NOMO-1 treated with dmso at 0.1 percent for 144 hours (cell line): ENCODE results near the gene UBE2B.
"Not testable (repeated sequence)": the region's sequence is repeated elsewhere in the genome, so short reads cannot be mapped to it uniquely, and the experiment has no call there.

ENCODE experiments used
- DNase-seq: peaks from one replicate; lab custom pipeline; 2025; ENCODE audit not compliant: unreplicated experiment; lab: John Stamatoyannopoulos, UW

The UBE2B gene

GRCh38 chr5:134370871-134371833 lies at the start of gene UBE2B:
TSS of gene UBE2B (plus strand) at chr5:134371569. CDS start at chr5:134371596, 27 bp downstream.
- DNase-seq, result peak; percentile 99

- no peak for DNase-seq
Observed at GRCh38 chr5:134327327-134327726, 44.0 kb upstream of the UBE2B start.

GRCh38 chr5:134328619-134329018 lies 42.8 kb upstream of the UBE2B start:
- DNase-seq, result no peak

GRCh38 chr5:134336833-134337232 lies 34.5 kb upstream of the UBE2B start:
- DNase-seq, result not testable (repeated sequence)

GRCh38 chr5:134343500-134343899 lies 27.9 kb upstream of the UBE2B start:
- DNase-seq, result not testable (repeated sequence)

- not testable (repeated sequence) for DNase-seq
Observed at GRCh38 chr5:134345476-134345875, 25.9 kb upstream of the UBE2B start.

GRCh38 chr5:134345996-134346395 lies 25.4 kb upstream of the UBE2B start:
- no peak for DNase-seq

- DNase-seq, result no peak
Observed at GRCh38 chr5:134349463-134349862, 21.9 kb upstream of the UBE2B start.

- DNase-seq, result no peak
Observed at GRCh38 chr5:134355681-134356080, 15.7 kb upstream of the UBE2B start.

- no peak for DNase-seq
Observed at GRCh38 chr5:134365604-134366003, 5.8 kb upstream of the UBE2B start.

GRCh38 chr5:134370311-134370870 lies 978 bp upstream of the UBE2B start:
- no peak for DNase-seq

GRCh38 chr5:134371834-134372340 lies 518 bp downstream of the UBE2B start:
- DNase-seq, result peak; percentile 24

- DNase-seq, result not testable (repeated sequence)
Observed at GRCh38 chr5:134373633-134374032, 2.3 kb downstream of the UBE2B start.

- no peak for DNase-seq
Observed at GRCh38 chr5:134374232-134374631, 2.9 kb downstream of the UBE2B start.

- no peak for DNase-seq
Observed at GRCh38 chr5:134380346-134380745, 9.0 kb downstream of the UBE2B start.

- DNase-seq, result not testable (repeated sequence)
Observed at GRCh38 chr5:134382204-134382603, 10.8 kb downstream of the UBE2B start.

- DNase-seq, result no peak
Observed at GRCh38 chr5:134383980-134384697, 12.8 kb downstream of the UBE2B start.

- DNase-seq, result no peak
Observed at GRCh38 chr5:134387443-134387842, 16.1 kb downstream of the UBE2B start.

GRCh38 chr5:134392301-134392700 lies 20.9 kb downstream of the UBE2B start:
- no peak for DNase-seq

GRCh38 chr5:134394932-134395331 lies 23.6 kb downstream of the UBE2B start:
- no peak for DNase-seq

GRCh38 chr5:134396274-134396673 lies 24.9 kb downstream of the UBE2B start:
- no peak for DNase-seq
